Ascending aorta (tissue), 2 donors: ENCODE data around the gene SCAF1. TPM values are rescaled to one million over a fixed set of nuclear protein-coding genes. Genes with fewer than 3 reads are reported as not detected.
A peak's percentile ranks its signal among the peaks of the same experiment; 100 is the strongest.

Source experiments
- DNase-seq, 2 donors: peaks; one replicate each; pipeline ENCODE4 v3.0.0-alpha.2; 2019; ENCODE audit warnings: low spot score in 2 of 2
- H3K27ac ChIP-seq, 2 donors: fragments of 200-600 bp; sonication (generic); one replicate each; pipeline ENCODE4 v1.5.1; 2016 to 2017; ENCODE audit warnings: mild to moderate bottlenecking in 1 of 2
- H3K27me3 ChIP-seq: fragments of 200-600 bp; sonication (generic); one replicate; pipeline ENCODE4 v1.5.1; 2017
- H3K36me3 ChIP-seq, 2 donors: fragments of 200-600 bp; sonication (generic); one replicate each; pipeline ENCODE4 v1.5.1; 2016
- H3K4me1 ChIP-seq, 2 donors: fragments of 200-600 bp; sonication (generic); one replicate each; pipeline ENCODE4 v1.5.1; 2016 to 2017; ENCODE audit warnings: mild to moderate bottlenecking in 1 of 2
- H3K4me3 ChIP-seq, 2 donors: fragments of 200-600 bp; sonication (generic); one replicate each; pipeline ENCODE4 v1.5.1; 2016 to 2017; ENCODE audit warnings: mild to moderate bottlenecking in 1 of 2
- H3K9me3 ChIP-seq, 2 donors: fragments of 200-600 bp; sonication (generic); one replicate each; pipeline ENCODE4 v1.5.1; 2016
- intact Hi-C: fragments of 100-400 bp; cut with DNase I; formaldehyde crosslinking; loops from one replicate; pipeline ENCODE4 v1.15.1; 2023
- total RNA-seq: library from RNA; depleted of rRNA; stranded (reverse); fragments of >200 nt; gene quantifications from one replicate; pipeline ENCODE4 v1.1.0, GENCODE V29; 2016
- TF ChIP-seq, protein P1 (sequence below), 3 experiments: fragments of 200-600 bp in 2 of 3; fragments of 450-650 bp in 1 of 3; sonication (generic) in 2 of 3; IDR thresholded peaks; one replicate each; pipeline ENCODE4 v1.5.1; 2016 to 2019; ENCODE audit warnings: antibody characterized with exemption in 3 of 3, mild to moderate bottlenecking in 1 of 3, moderate library complexity in 1 of 3

The SCAF1 gene
- total RNA-seq, 1 donor from 2014 or later = 72.2 TPM

DNA sequence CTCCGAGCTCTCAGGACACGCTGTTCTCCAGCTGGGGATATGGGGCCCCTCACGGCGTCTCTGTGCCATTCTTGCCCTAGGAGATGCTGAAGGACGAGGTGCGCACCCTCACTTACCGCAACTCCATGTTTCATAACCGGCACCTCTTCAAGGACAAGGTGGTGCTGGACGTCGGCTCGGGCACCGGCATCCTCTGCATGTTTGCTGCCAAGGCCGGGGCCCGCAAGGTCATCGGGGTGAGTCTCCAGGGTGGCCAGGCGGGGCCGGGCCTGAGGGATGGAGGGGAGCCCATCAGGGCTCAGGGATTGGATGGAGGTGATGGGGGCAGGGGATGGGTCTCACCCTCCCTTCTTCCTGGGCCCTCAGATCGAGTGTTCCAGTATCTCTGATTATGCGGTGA lies 39.8 kb downstream of the SCAF1 start:
- no peak for DNase-seq
- TF ChIP-seq, protein P1, sequence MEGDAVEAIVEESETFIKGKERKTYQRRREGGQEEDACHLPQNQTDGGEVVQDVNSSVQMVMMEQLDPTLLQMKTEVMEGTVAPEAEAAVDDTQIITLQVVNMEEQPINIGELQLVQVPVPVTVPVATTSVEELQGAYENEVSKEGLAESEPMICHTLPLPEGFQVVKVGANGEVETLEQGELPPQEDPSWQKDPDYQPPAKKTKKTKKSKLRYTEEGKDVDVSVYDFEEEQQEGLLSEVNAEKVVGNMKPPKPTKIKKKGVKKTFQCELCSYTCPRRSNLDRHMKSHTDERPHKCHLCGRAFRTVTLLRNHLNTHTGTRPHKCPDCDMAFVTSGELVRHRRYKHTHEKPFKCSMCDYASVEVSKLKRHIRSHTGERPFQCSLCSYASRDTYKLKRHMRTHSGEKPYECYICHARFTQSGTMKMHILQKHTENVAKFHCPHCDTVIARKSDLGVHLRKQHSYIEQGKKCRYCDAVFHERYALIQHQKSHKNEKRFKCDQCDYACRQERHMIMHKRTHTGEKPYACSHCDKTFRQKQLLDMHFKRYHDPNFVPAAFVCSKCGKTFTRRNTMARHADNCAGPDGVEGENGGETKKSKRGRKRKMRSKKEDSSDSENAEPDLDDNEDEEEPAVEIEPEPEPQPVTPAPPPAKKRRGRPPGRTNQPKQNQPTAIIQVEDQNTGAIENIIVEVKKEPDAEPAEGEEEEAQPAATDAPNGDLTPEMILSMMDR (IDR thresholded peaks at IDR 0.05) = no peak
- Histone ChIP-seq H3K36me3 (peaks cover 49 to 60% of the 10 kb centered on the region in 2 donors), H3K9me3 (no peaks in the 10 kb centered on the region), H3K4me3 (no peak overlapping the region), H3K4me1 (peaks cover 0 to 19% of the 10 kb centered on the region in 2 donors), H3K27me3 (no peaks in the 10 kb centered on the region), H3K27ac (no peak overlapping the region)
- intact Hi-C loops = no loop called here

DNA sequence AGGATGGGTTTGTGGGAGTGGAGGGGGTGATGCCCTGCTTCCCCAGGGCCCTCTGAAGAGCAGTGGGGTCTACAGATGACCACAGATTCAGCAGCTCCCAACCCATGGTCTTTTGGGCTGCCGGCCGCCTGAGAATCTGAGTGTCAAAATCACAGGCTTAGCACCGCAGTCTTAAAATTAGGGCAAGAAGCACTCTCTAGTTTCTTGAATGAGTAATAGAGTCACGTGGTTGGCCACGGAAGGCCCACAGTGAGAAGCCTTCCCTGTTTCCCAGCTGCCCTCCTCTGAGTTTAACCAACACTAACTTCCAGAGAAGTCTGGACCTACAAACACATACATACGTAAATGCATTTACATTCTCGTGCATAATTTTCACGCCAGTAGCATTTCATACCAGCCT lies 40.3 kb downstream of the SCAF1 start:
- Histone ChIP-seq H3K27ac (no peak overlapping the region), H3K4me3 (no peak overlapping the region), H3K36me3 (peaks cover 49 to 64% of the 10 kb centered on the region in 2 donors), H3K27me3 (no peaks in the 10 kb centered on the region), H3K4me1 (peaks cover 0 to 19% of the 10 kb centered on the region in 2 donors), H3K9me3 (no peaks in the 10 kb centered on the region)
- TF ChIP-seq, protein P1 (IDR thresholded peaks at IDR 0.05) = no peak
- intact Hi-C loops = no loop called here
- no peak for DNase-seq

DNA sequence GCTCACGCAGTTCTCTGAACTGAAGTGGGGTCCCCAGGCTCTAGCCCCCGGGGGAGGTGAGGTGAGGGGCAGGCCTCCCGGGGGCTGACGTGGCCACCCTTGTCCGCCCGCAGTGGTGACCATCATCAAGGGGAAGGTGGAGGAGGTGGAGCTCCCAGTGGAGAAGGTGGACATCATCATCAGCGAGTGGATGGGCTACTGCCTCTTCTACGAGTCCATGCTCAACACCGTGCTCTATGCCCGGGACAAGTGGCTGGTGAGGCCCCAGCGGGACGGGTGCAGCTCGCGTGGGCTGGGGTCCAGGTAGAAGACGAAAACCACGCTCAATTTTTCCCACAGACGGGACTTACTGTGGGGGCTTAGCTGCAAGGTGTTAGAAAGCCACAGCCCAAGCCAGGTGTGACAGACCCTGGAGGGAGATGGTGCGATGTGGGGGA lies 41.8 kb downstream of the SCAF1 start:
- TF ChIP-seq, protein P1 (IDR thresholded peaks at IDR 0.05) = no peak
- Histone ChIP-seq H3K27me3 (no peaks in the 10 kb centered on the region), H3K27ac (no peak overlapping the region), H3K4me1 (peaks cover 0 to 13% of the 10 kb centered on the region in 2 donors), H3K36me3 (peaks cover 49 to 72% of the 10 kb centered on the region in 2 donors), H3K4me3 (no peak overlapping the region), H3K9me3 (no peaks in the 10 kb centered on the region)
- DNase-seq = no peak
- intact Hi-C loops = no loop called here

DNA sequence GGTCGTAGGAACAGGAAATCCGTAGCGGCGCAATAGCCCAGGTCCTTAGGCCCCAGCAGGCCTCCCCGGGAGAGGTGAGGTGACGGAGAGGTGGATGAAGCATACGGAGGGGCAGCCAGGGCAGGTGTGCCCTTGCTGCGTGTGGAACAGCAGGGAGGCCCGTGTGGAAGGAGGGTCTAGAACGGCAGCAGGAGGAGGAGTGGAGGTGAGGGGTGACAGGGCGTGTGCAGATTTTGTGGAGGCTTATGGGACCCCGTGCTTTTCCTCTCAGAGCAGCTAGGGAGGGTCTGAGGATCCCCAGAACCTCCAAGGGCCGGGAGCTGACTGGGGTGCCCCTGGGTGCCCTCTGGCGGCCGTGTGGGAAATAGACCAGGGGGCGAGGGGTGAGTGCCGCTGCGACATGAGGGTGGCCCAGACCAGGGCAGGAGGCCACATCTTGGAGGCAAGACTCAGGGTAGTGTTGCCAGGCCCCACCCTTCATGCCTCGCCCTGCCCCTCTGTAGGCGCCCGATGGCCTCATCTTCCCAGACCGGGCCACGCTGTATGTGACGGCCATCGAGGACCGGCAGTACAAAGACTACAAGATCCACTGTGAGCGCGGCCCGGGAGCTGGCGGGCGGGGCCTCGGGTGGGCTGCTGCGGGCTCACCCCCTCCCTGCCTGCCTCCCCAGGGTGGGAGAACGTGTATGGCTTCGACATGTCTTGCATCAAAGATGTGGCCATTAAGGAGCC lies 42.4 kb downstream of the SCAF1 start:
- intact Hi-C loops = no loop called here
- peaks cover 49 to 72% of the 10 kb centered on the region in 2 donors for H3K36me3 ChIP-seq
- no peak for DNase-seq
- H3K9me3 ChIP-seq = no peaks in the 10 kb centered on the region
- H3K27me3 ChIP-seq = no peaks in the 10 kb centered on the region
- H3K4me1 ChIP-seq = peaks cover 0 to 15% of the 10 kb centered on the region in 2 donors
- no peak overlapping the region for H3K27ac ChIP-seq
- H3K4me3 ChIP-seq = no peak overlapping the region
- TF ChIP-seq, protein P1 (IDR thresholded peaks at IDR 0.05) = peak in 2 of 3 experiments; percentile 17 to 31

DNA sequence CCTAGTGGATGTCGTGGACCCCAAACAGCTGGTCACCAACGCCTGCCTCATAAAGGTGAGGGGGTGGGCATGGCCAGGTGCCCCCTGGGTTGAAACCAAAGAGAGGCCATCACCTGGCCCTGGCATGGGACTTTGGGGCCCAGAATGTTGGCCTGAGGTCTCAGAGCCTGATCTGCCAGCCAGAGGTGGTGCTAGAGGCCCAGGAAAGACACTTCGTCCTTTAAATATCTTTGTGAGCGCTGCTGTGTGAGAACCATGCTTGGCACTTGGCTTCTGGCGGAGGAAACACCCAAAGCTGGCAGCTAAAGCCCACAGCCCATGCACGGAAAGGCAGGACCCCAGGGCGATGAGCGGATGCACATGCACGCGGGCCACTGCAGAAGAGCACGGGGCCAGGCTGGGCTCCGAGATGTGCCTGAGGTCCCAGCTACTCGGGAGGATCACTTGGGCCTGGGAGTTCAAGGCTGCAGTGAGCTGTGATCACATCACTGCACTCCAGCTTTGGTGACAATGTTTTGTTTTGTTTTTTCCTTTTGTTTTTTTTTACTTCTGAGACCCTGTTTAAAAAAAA lies 43.1 kb downstream of the SCAF1 start:
- Histone ChIP-seq H3K9me3 (no peaks in the 10 kb centered on the region), H3K4me3 (no peak overlapping the region), H3K27me3 (no peaks in the 10 kb centered on the region), H3K4me1 (peaks cover 0 to 18% of the 10 kb centered on the region in 2 donors), H3K36me3 (peaks cover 49 to 72% of the 10 kb centered on the region in 2 donors), H3K27ac (no peak overlapping the region)
- intact Hi-C loops = no loop called here
- no peak for DNase-seq
- TF ChIP-seq, protein P1 (IDR thresholded peaks at IDR 0.05) = no peak
